Esophagus (tissue), 2 donors: ENCODE measurements around the gene RIOX2. TPM values are rescaled to one million over a fixed set of nuclear protein-coding genes. Genes with fewer than 3 reads are reported as not detected.

ENCODE experiments used
- H3K27ac ChIP-seq, 2 donors: one replicate each; pipeline ENCODE4 v1.5.1; 2013; ENCODE audit warnings: low read depth in 2 of 2, mild to moderate bottlenecking in 2 of 2, inconsistent platforms in 1 of 2, low read length in 1 of 2, moderate library complexity in 1 of 2
- H3K27me3 ChIP-seq, 2 donors: one replicate each; pipeline ENCODE4 v1.6.1; 2013; ENCODE audit warnings: low read length in 2 of 2, control low read depth in 1 of 2, mild to moderate bottlenecking in 1 of 2; ENCODE audit not compliant: insufficient read depth in 2 of 2, control insufficient read depth in 1 of 2
- H3K36me3 ChIP-seq, 2 donors: one replicate each; pipeline ENCODE4 v1.6.1; 2013; ENCODE audit warnings: low read length in 1 of 2; ENCODE audit not compliant: control insufficient read depth in 2 of 2, insufficient read depth in 2 of 2
- H3K4me1 ChIP-seq, 2 donors: one replicate each; pipeline ENCODE4 v1.6.1; 2013; ENCODE audit warnings: low read length in 1 of 2; ENCODE audit not compliant: control insufficient read depth in 2 of 2, insufficient read depth in 2 of 2
- H3K4me3 ChIP-seq, 2 donors: one replicate each; pipeline ENCODE4 v1.5.1; 2013; ENCODE audit warnings: low read length in 2 of 2, mild to moderate bottlenecking in 2 of 2, low read depth in 1 of 2, moderate library complexity in 1 of 2
- H3K9me3 ChIP-seq, 2 donors: one replicate each; pipeline ENCODE4 v1.6.1; 2013; ENCODE audit warnings: mild to moderate bottlenecking in 2 of 2, low read depth in 1 of 2, low read length in 1 of 2, moderate library complexity in 1 of 2; ENCODE audit not compliant: control insufficient read depth in 2 of 2, insufficient read depth in 1 of 2
- WGBS, 2 donors: extraction: QIAGEN DNeasy Blood & Tissue Kit; methylation state at CpG; one replicate each; pipeline ENCODE4 v1.1.7; 2013; 5-methylcytosine and 5-hydroxymethylcytosine counted together
- polyA plus RNA-seq, 2 donors: library from polyadenylated mRNA; stranded (reverse); fragments of 200-250 nt; gene quantifications; one replicate each; pipeline ENCODE4 v1.2.3, GENCODE V29; 2013
- donor health status: healthy with polysubstance abuse.
- donor health status: Bipolar disorder and iron deficiency.

RIOX2 gene
- polyA plus RNA-seq, 2 donors, result 24.0 to 27.9 TPM

DNA sequence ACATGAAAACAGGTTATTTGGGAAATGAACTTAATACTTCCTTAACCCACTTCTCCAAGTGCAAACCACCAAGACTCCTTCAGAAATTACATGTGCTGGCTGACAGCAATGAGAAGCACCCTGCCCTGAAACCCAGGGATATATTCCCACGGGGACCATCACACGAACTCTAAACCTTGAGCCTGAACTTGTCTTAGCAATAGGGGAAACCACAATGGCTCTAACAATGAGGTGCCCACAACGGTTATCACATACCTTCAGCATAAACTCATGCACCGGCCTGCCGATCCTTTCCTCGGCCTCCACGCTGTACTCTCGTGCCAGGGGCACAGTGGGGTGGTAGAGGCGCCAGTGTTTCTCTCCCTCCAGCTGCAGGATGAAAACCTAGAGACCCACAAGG is 13.4 kb downstream of the RIOX2 start:
- no peaks in the 10 kb centered on the region for H3K27me3 ChIP-seq
- no peaks in the 10 kb centered on the region for H3K9me3 ChIP-seq
- no peak overlapping the region for H3K27ac ChIP-seq
- no peaks in the 10 kb centered on the region for H3K4me1 ChIP-seq
- H3K4me3 ChIP-seq, result no peak overlapping the region
- H3K36me3 ChIP-seq, result peaks cover 4 to 11% of the 10 kb centered on the region in 2 donors
- 93 to 95% methylated on average over 9 of the region's 9 CpGs for WGBS, 2 donors

DNA sequence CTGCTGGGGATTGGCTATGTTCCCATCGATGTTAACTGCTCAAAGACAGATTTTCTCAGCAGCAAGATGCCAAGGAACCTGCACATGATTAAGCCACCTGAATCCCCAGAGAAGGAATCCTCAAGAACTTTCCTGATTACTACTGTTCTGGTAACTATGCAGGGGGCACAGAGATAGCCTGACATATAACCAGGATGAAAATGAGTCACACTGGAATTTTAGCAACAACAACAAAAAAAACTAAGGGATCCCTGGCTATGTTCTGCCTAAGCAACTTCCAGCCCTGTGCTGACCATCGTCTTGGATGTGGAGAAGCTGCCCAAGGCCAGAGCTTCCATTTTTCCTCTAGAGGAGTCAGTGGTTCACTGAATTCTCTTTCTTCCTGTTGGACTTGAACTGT is 13.8 kb downstream of the RIOX2 start:
- H3K9me3 ChIP-seq, result no peaks in the 10 kb centered on the region
- no peaks in the 10 kb centered on the region for H3K27me3 ChIP-seq
- H3K4me1 ChIP-seq, result no peaks in the 10 kb centered on the region
- peak overlapping the region in 1 of 2 donors; percentile 21 for H3K27ac ChIP-seq
- H3K4me3 ChIP-seq, result no peak overlapping the region
- 86 to 87% methylated on average over 2 of the region's 2 CpGs for WGBS, 2 donors
- peaks cover 4 to 13% of the 10 kb centered on the region in 2 donors for H3K36me3 ChIP-seq

DNA sequence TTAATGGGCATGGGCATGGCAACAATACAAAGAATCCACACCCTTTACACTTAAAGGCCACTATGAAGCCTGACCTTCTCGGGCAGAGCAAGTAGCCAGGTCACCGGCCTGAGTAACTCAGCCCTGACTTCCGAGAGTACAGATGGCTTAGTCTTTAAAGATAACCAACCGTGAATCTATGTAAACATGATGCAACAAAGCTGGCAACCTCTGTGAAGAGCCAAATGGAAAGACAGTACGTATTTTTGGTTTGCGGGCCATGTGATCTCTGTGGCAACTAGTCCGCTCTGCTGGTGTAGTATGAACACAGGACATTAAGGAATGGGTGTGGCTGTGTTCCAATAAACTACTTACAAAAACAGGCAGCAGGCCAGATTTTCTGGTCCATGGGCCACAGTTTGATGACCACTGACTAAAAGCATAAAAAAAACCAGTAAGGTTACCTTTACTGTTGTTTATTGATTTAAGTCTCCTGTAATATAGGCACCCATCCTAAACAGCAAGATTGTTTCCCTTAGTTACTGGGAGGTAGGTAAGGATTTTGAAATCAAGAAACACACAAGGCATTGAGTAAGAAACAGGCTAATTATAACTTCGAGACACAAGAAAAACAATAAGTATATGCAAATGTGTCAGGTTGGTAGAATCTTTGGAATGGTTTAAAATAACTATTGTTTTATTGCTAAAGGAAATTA is 14.5 kb downstream of the RIOX2 start:
- H3K9me3 ChIP-seq, result no peaks in the 10 kb centered on the region
- H3K4me1 ChIP-seq, result no peaks in the 10 kb centered on the region
- no peak overlapping the region for H3K4me3 ChIP-seq
- peaks cover 4 to 13% of the 10 kb centered on the region in 2 donors for H3K36me3 ChIP-seq
- peak overlapping the region in 1 of 2 donors; percentile 16 for H3K27ac ChIP-seq
- no peaks in the 10 kb centered on the region for H3K27me3 ChIP-seq
- WGBS, 2 donors, result 73% methylated on average over 8 of the region's 8 CpGs

- Histone ChIP-seq H3K27me3 (no peaks in the 10 kb centered on the region), H3K36me3 (peaks cover 0 to 13% of the 10 kb centered on the region in 2 donors), H3K4me3 (no peak overlapping the region), H3K27ac (no peak overlapping the region), H3K9me3 (no peaks in the 10 kb centered on the region), H3K4me1 (no peaks in the 10 kb centered on the region)
- 81 to 84% methylated on average over 3 of the region's 3 CpGs for WGBS, 2 donors
These were observed 16.2 kb downstream of the RIOX2 start for GRCh38 chr3:97956051-97956450.

DNA sequence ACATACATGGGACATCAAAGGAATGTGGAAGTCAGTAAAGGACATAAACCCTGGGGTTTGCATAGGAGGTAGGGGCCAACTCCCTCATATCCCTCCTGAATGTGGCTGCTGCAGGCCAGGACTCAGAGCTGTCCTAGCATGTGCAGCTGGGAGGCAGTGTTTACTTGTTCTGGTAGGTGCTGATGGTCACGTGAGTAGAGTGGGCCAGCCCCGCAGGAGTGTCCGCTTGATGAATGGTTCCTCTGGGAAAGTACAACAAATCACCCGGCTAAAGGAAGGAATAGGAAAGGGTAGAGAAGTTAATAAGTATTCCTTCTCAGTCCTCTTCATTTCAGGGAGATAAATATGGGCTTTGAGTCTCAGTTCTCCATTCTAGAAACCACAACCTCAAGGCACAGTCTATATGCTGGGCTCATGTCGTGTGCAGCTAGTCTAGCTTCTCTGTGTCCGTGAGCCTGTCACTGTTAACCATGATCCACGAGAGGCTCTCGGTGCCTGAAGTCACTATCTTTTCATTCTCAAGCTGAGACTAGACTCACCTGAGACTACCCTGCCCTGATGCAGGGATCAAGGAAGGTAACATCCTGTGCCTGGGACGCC is 17.9 kb downstream of the RIOX2 start:
- Histone ChIP-seq H3K4me3 (no peak overlapping the region), H3K27me3 (no peaks in the 10 kb centered on the region), H3K4me1 (no peaks in the 10 kb centered on the region), H3K36me3 (peaks cover 5 to 21% of the 10 kb centered on the region in 2 donors), H3K9me3 (no peaks in the 10 kb centered on the region), H3K27ac (peak overlapping the region in 1 of 2 donors; percentile 15)
- 83 to 84% methylated on average over 9 of the region's 9 CpGs for WGBS, 2 donors

- WGBS, 2 donors, result 61 to 83% methylated on average over 1 of the region's 1 CpG
- no peaks in the 10 kb centered on the region for H3K4me1 ChIP-seq
- no peaks in the 10 kb centered on the region for H3K27me3 ChIP-seq
- no peak overlapping the region for H3K4me3 ChIP-seq
- peak overlapping the region; percentile 63 to 81 for H3K27ac ChIP-seq
- no peaks in the 10 kb centered on the region for H3K9me3 ChIP-seq
- peaks cover 5 to 28% of the 10 kb centered on the region in 2 donors for H3K36me3 ChIP-seq
These were observed 19.4 kb downstream of the RIOX2 start for GRCh38 chr3:97952872-97953271.

DNA sequence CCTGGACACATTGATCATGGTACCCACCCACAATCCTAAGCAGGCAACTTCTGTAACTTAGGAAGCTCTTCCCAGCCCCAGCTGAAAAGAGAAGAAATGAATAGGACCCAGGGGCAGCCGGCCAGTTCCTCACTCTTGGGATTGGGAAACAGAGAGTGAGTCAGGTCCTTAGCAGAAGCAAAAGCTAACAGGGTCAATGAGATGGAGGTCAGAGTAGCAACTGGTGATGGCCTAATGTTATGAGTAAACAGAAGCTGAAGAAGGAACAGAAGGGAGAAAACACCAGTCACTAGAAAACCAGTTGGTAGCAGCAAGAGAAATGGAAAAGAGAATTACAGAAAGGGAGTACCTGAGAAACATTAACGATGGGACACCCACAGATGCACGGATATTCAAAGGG is 20.0 kb downstream of the RIOX2 start:
- H3K27me3 ChIP-seq, result no peaks in the 10 kb centered on the region
- H3K4me3 ChIP-seq, result no peak overlapping the region
- 87 to 90% methylated on average over 3 of the region's 3 CpGs for WGBS, 2 donors
- H3K4me1 ChIP-seq, result no peaks in the 10 kb centered on the region
- H3K27ac ChIP-seq, result peak overlapping the region; percentile 63 to 81
- no peaks in the 10 kb centered on the region for H3K9me3 ChIP-seq
- peaks cover 5 to 28% of the 10 kb centered on the region in 2 donors for H3K36me3 ChIP-seq

GRCh38 chr3:97950360-97950759 is 21.9 kb downstream of the RIOX2 start:
- H3K4me1 ChIP-seq, result no peaks in the 10 kb centered on the region
- peaks cover 9 to 26% of the 10 kb centered on the region in 2 donors for H3K36me3 ChIP-seq
- H3K9me3 ChIP-seq, result no peaks in the 10 kb centered on the region
- H3K27me3 ChIP-seq, result no peaks in the 10 kb centered on the region
- H3K4me3 ChIP-seq, result no peak overlapping the region
- 78 to 81% methylated on average over 3 of the region's 3 CpGs for WGBS, 2 donors
- H3K27ac ChIP-seq, result no peak overlapping the region

- Histone ChIP-seq H3K4me3 (no peak overlapping the region), H3K4me1 (no peaks in the 10 kb centered on the region), H3K27ac (no peak overlapping the region), H3K27me3 (no peaks in the 10 kb centered on the region), H3K36me3 (peaks cover 9 to 26% of the 10 kb centered on the region in 2 donors), H3K9me3 (no peaks in the 10 kb centered on the region)
- WGBS, 2 donors, result 74 to 75% methylated on average over 5 of the region's 5 CpGs
These were observed 22.5 kb downstream of the RIOX2 start for GRCh38 chr3:97949743-97950142.

DNA sequence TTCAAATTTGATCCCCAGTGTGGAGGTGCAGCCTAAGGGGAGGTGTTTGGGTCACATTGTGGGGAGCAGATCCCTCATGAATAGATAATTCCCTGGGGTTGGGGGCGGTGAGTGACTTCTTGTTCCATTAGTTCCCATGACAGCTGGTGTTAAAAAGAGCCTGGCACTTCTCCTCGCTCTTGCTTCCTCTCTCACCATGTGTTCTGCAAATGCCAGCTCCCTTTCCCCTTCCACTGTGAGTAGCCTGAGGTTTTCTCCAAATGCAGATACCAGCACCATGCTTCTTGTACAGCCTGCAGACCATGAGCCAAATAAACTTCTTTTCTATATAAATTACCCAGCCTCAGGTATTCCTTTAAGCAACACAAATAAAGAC is 23.1 kb downstream of the RIOX2 start:
- no peak overlapping the region for H3K4me3 ChIP-seq
- 97 to 100% methylated on average over 2 of the region's 2 CpGs for WGBS, 2 donors
- H3K9me3 ChIP-seq, result no peaks in the 10 kb centered on the region
- H3K36me3 ChIP-seq, result peaks cover 9 to 21% of the 10 kb centered on the region in 2 donors
- no peaks in the 10 kb centered on the region for H3K27me3 ChIP-seq
- no peaks in the 10 kb centered on the region for H3K4me1 ChIP-seq
- H3K27ac ChIP-seq, result no peak overlapping the region
